Ascending aorta (tissue), 2 donors: ENCODE data around the gene YAP1. TPM values are rescaled to one million over a fixed set of nuclear protein-coding genes. Genes with fewer than 3 reads are reported as not detected.

ENCODE experiments used
- DNase-seq, 2 donors: peaks; one replicate each; pipeline ENCODE4 v3.0.0-alpha.2; 2019; ENCODE audit warnings: low spot score in 2 of 2
- H3K27ac ChIP-seq, 2 donors: fragments of 200-600 bp; sonication (generic); one replicate each; pipeline ENCODE4 v1.5.1; 2016 to 2017; ENCODE audit warnings: mild to moderate bottlenecking in 1 of 2
- H3K27me3 ChIP-seq: fragments of 200-600 bp; sonication (generic); one replicate; pipeline ENCODE4 v1.5.1; 2017
- H3K36me3 ChIP-seq, 2 donors: fragments of 200-600 bp; sonication (generic); one replicate each; pipeline ENCODE4 v1.5.1; 2016
- H3K4me1 ChIP-seq, 2 donors: fragments of 200-600 bp; sonication (generic); one replicate each; pipeline ENCODE4 v1.5.1; 2016 to 2017; ENCODE audit warnings: mild to moderate bottlenecking in 1 of 2
- H3K4me3 ChIP-seq, 2 donors: fragments of 200-600 bp; sonication (generic); one replicate each; pipeline ENCODE4 v1.5.1; 2016 to 2017; ENCODE audit warnings: mild to moderate bottlenecking in 1 of 2
- H3K9me3 ChIP-seq, 2 donors: fragments of 200-600 bp; sonication (generic); one replicate each; pipeline ENCODE4 v1.5.1; 2016
- CTCF ChIP-seq, 3 experiments: fragments of 200-600 bp in 2 of 3; fragments of 450-650 bp in 1 of 3; sonication (generic) in 2 of 3; IDR thresholded peaks; one replicate each; pipeline ENCODE4 v1.5.1; 2016 to 2019; ENCODE audit warnings: antibody characterized with exemption in 3 of 3, mild to moderate bottlenecking in 1 of 3, moderate library complexity in 1 of 3
- intact Hi-C: fragments of 100-400 bp; cut with DNase I; formaldehyde crosslinking; loops from one replicate; pipeline ENCODE4 v1.15.1; 2023
- total RNA-seq: library from RNA; depleted of rRNA; stranded (reverse); fragments of >200 nt; gene quantifications from one replicate; pipeline ENCODE4 v1.1.0, GENCODE V29; 2016

YAP1 gene
- total RNA-seq, 1 donor from 2014 or later = 516 TPM

GRCh38 chr11:102268985-102269470 lies 158.8 kb downstream of the YAP1 start:
- no peak for TF ChIP-seq CTCF (IDR thresholded peaks at IDR 0.05)
- Histone ChIP-seq H3K9me3 (no peaks in the 10 kb centered on the region), H3K4me1 (peaks cover 0 to 4% of the 10 kb centered on the region in 2 donors), H3K4me3 (peak overlapping the region; percentile 47 to 59), H3K27me3 (no peaks in the 10 kb centered on the region), H3K27ac (peak overlapping the region in 1 of 2 donors; percentile 35), H3K36me3 (no peaks in the 10 kb centered on the region)
- DNase-seq = peak in 1 of 2 donors; percentile 39
- intact Hi-C loops = loop anchor here (1.0 to 5.0 kb wide), 3 partner anchors 52 to 222 kb away; partner anchors contain the start of genes CFAP300 and YAP1

GRCh38 chr11:102269927-102270326 lies 159.7 kb downstream of the YAP1 start:
- intact Hi-C loops = loop anchor here (5.0 kb wide), 2 partner anchors 53 to 223 kb away; partner anchors contain the start of gene CFAP300
- no peak for TF ChIP-seq CTCF (IDR thresholded peaks at IDR 0.05)
- Histone ChIP-seq H3K9me3 (no peaks in the 10 kb centered on the region), H3K27ac (no peak overlapping the region), H3K4me3 (no peak overlapping the region), H3K4me1 (peaks cover 0 to 4% of the 10 kb centered on the region in 2 donors), H3K27me3 (no peaks in the 10 kb centered on the region), H3K36me3 (no peaks in the 10 kb centered on the region)
- DNase-seq = peak in 1 of 2 donors; percentile 47

- Histone ChIP-seq H3K9me3 (no peaks in the 10 kb centered on the region), H3K27ac (no peak overlapping the region), H3K4me1 (peaks cover 2 to 9% of the 10 kb centered on the region in 2 donors), H3K36me3 (no peaks in the 10 kb centered on the region), H3K27me3 (no peaks in the 10 kb centered on the region), H3K4me3 (no peak overlapping the region)
- no peak for DNase-seq
- TF ChIP-seq CTCF (IDR thresholded peaks at IDR 0.05) = no peak
- intact Hi-C loops = no loop called here
These were observed 162.0 kb downstream of the YAP1 start for GRCh38 chr11:102272047-102272824.

GRCh38 chr11:102274628-102275027 lies 164.4 kb downstream of the YAP1 start:
- DNase-seq = peak in 1 of 2 donors; percentile 43
- Histone ChIP-seq H3K27me3 (no peaks in the 10 kb centered on the region), H3K4me3 (no peak overlapping the region), H3K36me3 (no peaks in the 10 kb centered on the region), H3K4me1 (peaks cover 2 to 7% of the 10 kb centered on the region in 2 donors), H3K27ac (no peak overlapping the region), H3K9me3 (no peaks in the 10 kb centered on the region)
- intact Hi-C loops = no loop called here
- TF ChIP-seq CTCF (IDR thresholded peaks at IDR 0.05) = no peak

GRCh38 chr11:102276362-102276761 lies 166.1 kb downstream of the YAP1 start:
- TF ChIP-seq CTCF (IDR thresholded peaks at IDR 0.05) = no peak
- DNase-seq = no peak
- Histone ChIP-seq H3K4me1 (peaks cover 2 to 7% of the 10 kb centered on the region in 2 donors), H3K4me3 (no peak overlapping the region), H3K27me3 (no peaks in the 10 kb centered on the region), H3K27ac (no peak overlapping the region), H3K36me3 (no peaks in the 10 kb centered on the region), H3K9me3 (no peaks in the 10 kb centered on the region)
- intact Hi-C loops = no loop called here
